ENCODE results near the gene CAMK2D.
A peak's percentile ranks its signal among the peaks of the same experiment; 100 is the strongest.
"Not testable (repeated sequence)": the region's sequence is repeated elsewhere in the genome, so short reads cannot be mapped to it uniquely, and the experiment has no call there.

The CAMK2D gene

DNA sequence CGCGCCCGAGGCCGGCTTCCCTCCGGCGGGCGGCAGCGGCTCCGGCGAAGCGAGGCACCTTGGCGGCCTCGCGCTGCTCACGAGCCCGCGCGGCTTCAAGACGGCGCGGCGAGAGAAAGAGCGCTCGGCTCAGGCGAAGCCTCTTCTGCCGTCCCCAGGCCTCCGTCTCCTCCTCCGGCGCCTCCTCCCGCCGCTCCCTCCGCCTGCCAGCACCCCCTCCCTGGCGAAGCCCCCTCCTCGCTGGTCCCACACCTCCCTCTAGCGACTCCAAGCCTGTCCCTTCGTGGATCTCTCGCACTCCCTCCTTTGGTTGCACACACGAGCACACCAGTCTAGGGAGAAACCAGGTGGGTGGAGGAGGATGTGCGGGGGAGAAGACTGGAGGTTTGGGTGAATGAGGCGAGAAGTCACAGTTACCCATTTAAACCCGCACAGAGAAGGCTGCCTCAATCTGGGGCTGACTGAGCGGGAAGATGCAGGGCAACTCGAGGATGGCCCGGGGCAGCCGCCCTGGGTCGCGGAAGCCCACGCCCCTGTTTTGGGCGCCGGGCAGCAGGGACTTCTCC is at the start of gene CAMK2D:
TSS of gene CAMK2D (minus strand) at position 119 of the 566 bp plus-strand sequence. CDS start 670 bp downstream, outside the sequence.
- Histone ChIP-seq H3K27ac (ENCODE audit: low read depth, low read length) (peak within 1 kb of the TSS; percentile 96), H3K4me3 (ENCODE audit: low read length) (peak within 1 kb of the TSS; percentile 85), H3K4me1 (ENCODE audit: control insufficient read depth, insufficient read depth, low read length) (peaks cover 6% of the 10 kb centered on the region), H3K27me3 (ENCODE audit: control insufficient read depth, insufficient read depth, low read length) (no peaks in the 10 kb centered on the region), H3K9ac (ENCODE audit: low read length) (peak within 1 kb of the TSS; percentile 95), H3K36me3 (ENCODE audit: control insufficient read depth, insufficient read depth, low read length) (no peaks in the 10 kb centered on the region)

DNA sequence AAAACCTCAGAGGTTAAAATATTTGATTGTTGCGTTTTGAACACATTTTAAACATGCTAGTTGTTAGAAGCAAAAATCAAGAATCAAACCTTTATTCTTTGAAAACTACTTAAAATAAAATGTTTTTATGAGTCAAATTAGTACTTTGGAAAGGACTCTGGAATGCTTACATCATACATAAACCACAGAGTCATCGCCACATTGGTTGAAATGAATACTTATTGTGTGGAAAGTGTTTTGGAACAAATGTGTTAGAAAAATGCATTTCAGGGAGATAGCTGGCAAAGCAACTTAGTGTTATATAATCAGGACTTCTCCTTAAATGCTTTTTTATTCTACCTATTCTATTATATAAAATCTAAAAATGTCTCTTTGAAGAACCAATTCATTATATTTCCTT is 49.4 kb upstream of the CAMK2D start:
- Histone ChIP-seq H3K36me3 (ENCODE audit: control insufficient read depth, insufficient read depth, low read length) (no peaks in the 10 kb centered on the region), H3K27ac (ENCODE audit: low read depth, low read length) (no peak overlapping the region), H3K27me3 (ENCODE audit: control insufficient read depth, insufficient read depth, low read length) (no peaks in the 10 kb centered on the region), H3K4me3 (ENCODE audit: low read length) (no peak overlapping the region), H3K4me1 (ENCODE audit: control insufficient read depth, insufficient read depth, low read length) (no peaks in the 10 kb centered on the region), H3K9ac (ENCODE audit: low read length) (no peak overlapping the region)

DNA sequence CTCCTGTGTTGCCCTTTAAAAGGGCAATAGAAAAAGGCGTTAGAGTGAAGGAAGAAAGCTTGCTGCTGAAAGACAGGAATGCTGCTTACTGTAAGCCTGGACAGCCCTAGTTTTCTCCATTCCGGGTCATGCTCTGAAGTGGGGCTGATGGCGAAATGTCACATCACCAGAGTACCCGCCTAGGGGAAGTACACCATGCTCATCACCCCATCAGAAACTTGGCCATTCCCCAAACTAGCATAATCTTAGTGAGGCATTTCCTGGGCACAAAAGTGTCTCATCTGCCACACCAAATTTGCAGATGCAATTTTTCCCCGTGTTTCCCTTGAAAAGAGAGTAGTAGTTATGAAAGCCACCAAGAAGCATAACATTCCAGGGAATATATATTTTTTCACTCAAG is 47.8 kb upstream of the CAMK2D start:
- Histone ChIP-seq H3K4me1 (ENCODE audit: control insufficient read depth, insufficient read depth, low read length) (no peaks in the 10 kb centered on the region), H3K27me3 (ENCODE audit: control insufficient read depth, insufficient read depth, low read length) (no peaks in the 10 kb centered on the region), H3K9ac (ENCODE audit: low read length) (no peak overlapping the region), H3K36me3 (ENCODE audit: control insufficient read depth, insufficient read depth, low read length) (no peaks in the 10 kb centered on the region), H3K4me3 (ENCODE audit: low read length) (no peak overlapping the region), H3K27ac (ENCODE audit: low read depth, low read length) (no peak overlapping the region)

DNA sequence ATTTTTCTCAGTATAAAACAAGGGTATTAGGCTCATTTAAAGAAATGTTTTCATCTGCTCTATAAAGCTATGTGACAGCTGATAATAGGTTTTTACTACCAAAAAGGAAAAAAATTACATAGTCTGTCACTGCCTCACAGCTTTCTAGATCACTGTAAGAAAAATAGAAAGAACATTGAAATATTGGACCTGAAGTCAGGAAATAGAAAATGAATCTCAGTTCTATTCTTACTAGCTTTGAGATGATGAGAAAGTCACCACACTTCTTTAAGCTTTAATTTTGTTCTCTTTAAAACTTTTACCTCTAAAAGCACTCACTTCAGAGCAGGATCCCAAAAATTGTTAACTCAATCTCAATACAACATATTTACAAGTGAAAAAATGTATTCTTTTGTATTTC is 45.3 kb upstream of the CAMK2D start:
- no peak overlapping the region for H3K4me3 ChIP-seq (ENCODE audit: low read length)
- no peaks in the 10 kb centered on the region for H3K36me3 ChIP-seq (ENCODE audit: control insufficient read depth, insufficient read depth, low read length)
- H3K27me3 ChIP-seq (ENCODE audit: control insufficient read depth, insufficient read depth, low read length) = no peaks in the 10 kb centered on the region

DNA sequence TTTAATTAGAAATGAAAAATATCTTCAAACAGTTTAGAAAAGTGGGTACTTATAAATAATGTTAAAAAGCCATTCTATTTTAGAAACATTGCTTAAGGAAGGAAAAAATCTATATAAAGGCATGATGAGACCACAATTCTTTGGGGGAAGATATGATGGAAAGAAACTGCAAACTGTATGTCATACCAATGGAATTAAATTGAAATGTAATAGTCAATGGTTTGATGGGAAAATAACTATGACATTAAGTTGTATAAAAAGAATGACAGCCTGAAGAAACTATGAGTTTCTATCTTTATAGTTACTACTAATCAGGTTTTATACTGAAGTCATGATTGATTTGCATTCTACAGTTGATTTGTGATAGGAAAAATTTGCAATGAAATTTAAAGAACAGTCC is 40.3 kb upstream of the CAMK2D start:
- no peak overlapping the region for H3K4me3 ChIP-seq (ENCODE audit: low read length)
- no peak overlapping the region for H3K9ac ChIP-seq (ENCODE audit: low read length)
- no peaks in the 10 kb centered on the region for H3K27me3 ChIP-seq (ENCODE audit: control insufficient read depth, insufficient read depth, low read length)
- H3K36me3 ChIP-seq (ENCODE audit: control insufficient read depth, insufficient read depth, low read length) = no peaks in the 10 kb centered on the region
- H3K27ac ChIP-seq (ENCODE audit: low read depth, low read length) = no peak overlapping the region
- no peaks in the 10 kb centered on the region for H3K4me1 ChIP-seq (ENCODE audit: control insufficient read depth, insufficient read depth, low read length)

More for the DNA sequence above, 45.3 kb upstream of the CAMK2D start:
- Histone ChIP-seq H3K27ac (ENCODE audit: low read depth, low read length) (no peak overlapping the region), H3K9ac (ENCODE audit: low read length) (no peak overlapping the region), H3K4me1 (ENCODE audit: control insufficient read depth, insufficient read depth, low read length) (no peaks in the 10 kb centered on the region)

DNA sequence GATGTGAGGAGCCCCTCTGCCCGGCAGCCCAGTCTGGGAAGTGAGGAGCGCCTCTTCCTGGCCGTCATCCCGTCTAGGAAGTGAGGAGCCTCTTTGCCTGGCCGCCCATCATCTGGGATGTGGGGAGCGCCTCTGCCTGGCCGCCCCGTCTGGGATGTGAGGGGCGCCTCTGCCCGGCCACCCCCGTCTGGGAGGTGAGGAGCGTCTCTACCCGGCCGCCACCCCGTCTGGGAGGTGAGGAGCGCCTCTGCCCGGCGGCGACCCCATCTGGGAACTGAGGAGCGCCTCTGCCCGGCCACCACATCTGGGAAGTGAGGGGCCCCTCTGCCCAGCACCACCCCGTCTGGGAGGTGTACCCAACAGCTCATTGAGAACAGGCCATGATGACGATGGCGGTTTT is 34.8 kb upstream of the CAMK2D start:
- not testable (repeated sequence) for H3K4me1 ChIP-seq (ENCODE audit: control insufficient read depth, insufficient read depth, low read length); H3K36me3 ChIP-seq (ENCODE audit: control insufficient read depth, insufficient read depth, low read length); H3K9ac ChIP-seq (ENCODE audit: low read length); H3K27me3 ChIP-seq (ENCODE audit: control insufficient read depth, insufficient read depth, low read length); H3K27ac ChIP-seq (ENCODE audit: low read depth, low read length); H3K4me3 ChIP-seq (ENCODE audit: low read length)

DNA sequence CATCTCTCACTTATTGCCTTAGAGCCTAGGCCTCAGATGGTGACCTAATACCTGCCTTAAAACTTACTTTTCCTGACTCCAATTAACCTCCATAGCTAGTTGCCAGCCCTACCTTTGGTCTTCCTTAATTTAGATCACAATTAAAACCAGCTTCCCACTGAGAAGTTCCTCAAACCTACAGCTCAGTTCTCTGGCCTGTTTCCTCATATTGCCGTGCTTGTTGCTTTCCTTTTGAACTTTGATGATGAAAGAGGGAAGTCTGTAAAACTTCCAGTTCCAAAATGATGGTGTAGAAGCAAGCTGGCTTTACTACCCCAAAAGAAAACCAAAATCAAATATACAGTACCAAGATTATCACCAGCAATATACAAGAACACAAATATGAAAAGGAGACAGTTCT is 28.9 kb upstream of the CAMK2D start:
- Histone ChIP-seq H3K9ac (ENCODE audit: low read length) (no peak overlapping the region), H3K4me3 (ENCODE audit: low read length) (no peak overlapping the region), H3K4me1 (ENCODE audit: control insufficient read depth, insufficient read depth, low read length) (no peaks in the 10 kb centered on the region), H3K36me3 (ENCODE audit: control insufficient read depth, insufficient read depth, low read length) (no peaks in the 10 kb centered on the region), H3K27me3 (ENCODE audit: control insufficient read depth, insufficient read depth, low read length) (no peaks in the 10 kb centered on the region), H3K27ac (ENCODE audit: low read depth, low read length) (no peak overlapping the region)

DNA sequence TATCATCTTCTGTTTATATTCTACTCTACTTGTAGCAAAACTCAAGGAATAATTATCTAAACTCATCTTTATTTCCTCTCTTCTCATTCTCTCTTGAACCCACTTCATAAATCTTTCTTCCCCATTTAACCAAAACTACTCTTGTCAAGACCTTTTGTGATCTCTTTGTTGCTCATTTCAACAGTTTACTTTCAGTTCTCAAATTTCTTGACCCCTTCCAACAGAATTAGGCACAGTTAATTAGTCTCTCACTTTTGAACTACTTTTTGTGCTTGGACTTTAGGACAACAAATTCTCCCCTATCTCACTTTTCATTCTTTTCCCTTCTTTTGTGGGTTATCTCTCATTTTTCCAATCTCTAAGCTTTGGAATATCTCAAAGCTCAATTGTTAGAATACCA is 27.4 kb upstream of the CAMK2D start:
- Histone ChIP-seq H3K4me3 (ENCODE audit: low read length) (no peak overlapping the region), H3K27ac (ENCODE audit: low read depth, low read length) (no peak overlapping the region), H3K27me3 (ENCODE audit: control insufficient read depth, insufficient read depth, low read length) (no peaks in the 10 kb centered on the region), H3K4me1 (ENCODE audit: control insufficient read depth, insufficient read depth, low read length) (no peaks in the 10 kb centered on the region), H3K36me3 (ENCODE audit: control insufficient read depth, insufficient read depth, low read length) (no peaks in the 10 kb centered on the region), H3K9ac (ENCODE audit: low read length) (no peak overlapping the region)

DNA sequence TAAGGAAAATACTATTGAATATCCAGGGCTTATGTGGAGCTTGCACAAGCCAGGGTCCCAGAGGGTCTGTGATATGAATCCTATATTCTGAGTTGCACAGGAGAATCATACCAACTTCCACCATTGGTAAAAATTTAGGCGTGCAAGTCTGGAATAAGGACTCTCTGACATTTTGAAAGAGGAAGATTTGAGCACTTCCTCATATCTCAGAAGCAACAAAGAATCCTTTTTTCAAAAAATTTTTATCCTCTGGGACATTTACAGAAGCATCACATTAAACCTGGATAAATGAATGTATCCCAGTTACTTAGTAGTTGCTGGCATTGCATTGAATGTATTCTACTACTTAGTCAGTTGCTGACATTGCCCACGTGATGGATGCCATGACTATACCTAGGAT is 24.2 kb upstream of the CAMK2D start:
- Histone ChIP-seq H3K9ac (ENCODE audit: low read length) (no peak overlapping the region), H3K27me3 (ENCODE audit: control insufficient read depth, insufficient read depth, low read length) (no peaks in the 10 kb centered on the region), H3K27ac (ENCODE audit: low read depth, low read length) (no peak overlapping the region)

DNA sequence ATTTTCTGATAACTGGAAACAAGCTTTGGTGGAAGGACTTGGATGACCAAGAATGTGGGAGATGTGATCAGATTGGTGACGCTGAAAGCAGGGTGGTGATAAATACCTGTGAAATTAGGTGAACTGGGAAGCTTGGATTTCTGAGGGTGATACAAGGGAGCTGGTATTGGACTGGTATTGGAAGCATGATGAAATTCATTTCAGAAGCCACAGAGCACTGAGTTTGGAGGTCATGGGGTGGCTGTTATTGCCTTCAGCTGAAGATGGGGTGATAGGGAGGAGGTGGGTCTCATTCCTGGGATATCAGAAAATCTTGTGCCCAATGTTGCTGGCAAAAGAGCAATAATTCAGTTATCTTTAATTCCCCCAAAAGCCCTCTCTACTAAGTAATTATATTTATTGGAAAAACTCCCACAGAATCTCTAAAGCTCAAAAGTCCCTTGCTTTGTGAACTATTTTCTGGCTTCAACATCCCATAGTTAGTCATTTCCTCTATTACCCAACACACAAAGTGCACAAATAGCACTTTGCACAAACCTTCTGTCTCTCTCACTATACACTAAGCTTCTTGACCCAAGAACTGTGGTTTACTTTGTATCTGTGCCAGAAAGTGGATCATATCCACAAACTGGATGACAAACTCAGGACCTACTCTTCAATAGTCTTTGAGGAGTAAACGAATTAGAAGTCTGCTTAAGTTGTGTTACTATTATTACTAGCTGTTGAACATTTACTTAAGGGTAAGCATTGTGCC is 23.1 kb upstream of the CAMK2D start:
- Histone ChIP-seq H3K27me3 (ENCODE audit: control insufficient read depth, insufficient read depth, low read length) (no peaks in the 10 kb centered on the region), H3K27ac (ENCODE audit: low read depth, low read length) (no peak overlapping the region), H3K36me3 (ENCODE audit: control insufficient read depth, insufficient read depth, low read length) (no peaks in the 10 kb centered on the region), H3K9ac (ENCODE audit: low read length) (no peak overlapping the region), H3K4me3 (ENCODE audit: low read length) (no peak overlapping the region), H3K4me1 (ENCODE audit: control insufficient read depth, insufficient read depth, low read length) (no peaks in the 10 kb centered on the region)

More for the DNA sequence above, 24.2 kb upstream of the CAMK2D start:
- Histone ChIP-seq H3K4me1 (ENCODE audit: control insufficient read depth, insufficient read depth, low read length) (no peaks in the 10 kb centered on the region), H3K36me3 (ENCODE audit: control insufficient read depth, insufficient read depth, low read length) (no peaks in the 10 kb centered on the region), H3K4me3 (ENCODE audit: low read length) (no peak overlapping the region)

DNA sequence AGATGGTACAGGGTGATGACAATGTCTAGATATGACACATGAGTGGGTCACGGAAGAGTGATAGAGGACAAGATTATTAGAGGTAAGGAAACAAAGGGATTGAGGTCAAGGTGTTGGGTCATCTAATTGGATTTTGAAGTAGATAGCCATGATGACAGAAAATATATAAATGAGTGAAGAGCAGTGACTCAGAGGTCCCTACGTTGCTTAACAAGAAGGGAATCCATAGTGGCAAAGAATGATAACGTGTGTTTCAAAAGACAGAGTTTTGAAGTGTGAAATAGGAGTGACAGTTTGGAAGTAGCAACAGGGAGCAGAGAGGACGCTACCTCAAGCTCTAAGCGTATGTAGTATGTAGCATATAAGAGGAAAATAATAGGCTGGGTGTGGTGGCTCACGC is 22.2 kb upstream of the CAMK2D start:
- H3K27ac ChIP-seq (ENCODE audit: low read depth, low read length) = no peak overlapping the region
- no peaks in the 10 kb centered on the region for H3K4me1 ChIP-seq (ENCODE audit: control insufficient read depth, insufficient read depth, low read length)
- no peak overlapping the region for H3K4me3 ChIP-seq (ENCODE audit: low read length)
- no peaks in the 10 kb centered on the region for H3K36me3 ChIP-seq (ENCODE audit: control insufficient read depth, insufficient read depth, low read length)
- no peak overlapping the region for H3K9ac ChIP-seq (ENCODE audit: low read length)
- H3K27me3 ChIP-seq (ENCODE audit: control insufficient read depth, insufficient read depth, low read length) = no peaks in the 10 kb centered on the region

DNA sequence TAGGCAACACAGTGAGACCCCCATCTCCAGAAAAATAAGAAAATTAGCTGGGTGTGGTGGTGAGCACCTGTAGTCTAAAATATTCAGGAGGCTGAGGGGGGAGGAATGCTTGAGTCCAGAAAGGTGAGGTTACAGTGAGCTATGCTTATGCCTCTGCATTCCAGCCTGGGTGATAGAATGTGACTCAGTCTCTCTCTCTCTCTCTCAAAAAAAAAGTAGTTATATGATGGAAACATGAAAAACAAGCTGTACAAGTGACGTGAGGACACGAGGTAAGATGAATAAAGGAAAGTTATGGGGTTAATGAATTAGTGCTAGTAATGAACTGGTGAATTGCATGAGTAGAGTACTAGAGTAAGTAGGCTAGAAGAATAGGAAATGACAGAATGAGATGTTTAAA is 21.8 kb upstream of the CAMK2D start:
- Histone ChIP-seq H3K4me3 (ENCODE audit: low read length) (no peak overlapping the region), H3K4me1 (ENCODE audit: control insufficient read depth, insufficient read depth, low read length) (no peaks in the 10 kb centered on the region), H3K27ac (ENCODE audit: low read depth, low read length) (no peak overlapping the region), H3K27me3 (ENCODE audit: control insufficient read depth, insufficient read depth, low read length) (no peaks in the 10 kb centered on the region), H3K36me3 (ENCODE audit: control insufficient read depth, insufficient read depth, low read length) (no peaks in the 10 kb centered on the region), H3K9ac (ENCODE audit: low read length) (no peak overlapping the region)

DNA sequence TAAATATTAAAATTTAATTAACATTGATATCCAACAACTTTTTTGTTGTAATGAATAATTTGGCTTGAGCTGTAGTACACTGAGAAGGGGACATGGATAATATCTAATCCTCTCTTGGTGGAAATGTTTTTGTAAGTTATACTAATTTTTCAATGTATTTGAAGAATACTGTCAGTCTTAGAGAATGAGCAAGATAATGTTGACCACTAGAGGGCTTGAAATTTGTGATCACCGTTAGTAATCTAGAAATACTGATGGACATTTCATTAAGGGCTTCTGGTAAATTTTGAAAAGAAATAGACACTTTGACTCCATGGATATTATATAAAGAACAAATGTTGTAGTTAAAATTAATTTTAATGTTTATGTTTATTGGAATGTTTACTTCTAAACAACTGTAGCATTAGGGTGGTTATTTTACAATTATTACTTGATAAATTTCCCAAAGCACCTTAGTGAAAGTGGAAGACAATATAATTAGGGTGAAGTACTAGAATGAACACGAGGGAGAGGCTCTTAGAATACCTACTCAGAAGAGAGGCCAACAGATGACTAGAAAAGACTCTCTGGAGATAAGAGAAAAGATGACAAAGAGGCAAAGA is 20.0 kb upstream of the CAMK2D start:
- H3K4me1 ChIP-seq (ENCODE audit: control insufficient read depth, insufficient read depth, low read length) = no peaks in the 10 kb centered on the region
- H3K9ac ChIP-seq (ENCODE audit: low read length) = no peak overlapping the region
- no peak overlapping the region for H3K27ac ChIP-seq (ENCODE audit: low read depth, low read length)
- no peaks in the 10 kb centered on the region for H3K36me3 ChIP-seq (ENCODE audit: control insufficient read depth, insufficient read depth, low read length)
- H3K4me3 ChIP-seq (ENCODE audit: low read length) = no peak overlapping the region
- no peaks in the 10 kb centered on the region for H3K27me3 ChIP-seq (ENCODE audit: control insufficient read depth, insufficient read depth, low read length)

Data from rectal smooth muscle tissue (tissue), 1 donor.